Smooth muscle cell (in vitro differentiated cells): ENCODE measurements around the gene NUDT9. TPM values are rescaled to one million over a fixed set of nuclear protein-coding genes. Genes with fewer than 3 reads are reported as not detected.
"Not testable (repeated sequence)": the region's sequence is repeated elsewhere in the genome, so short reads cannot be mapped to it uniquely, and the experiment has no call there.

Source experiments
- DNase-seq: peaks from one replicate; lab custom pipeline; 2025; ENCODE audit not compliant: unreplicated experiment; lab: John Stamatoyannopoulos, UW
- H2AFZ ChIP-seq: fragments of 200-600 bp; sonication (generic); 2 replicates; pipeline ENCODE4 v1.6.0; 2016; ENCODE audit warnings: antibody characterized with exemption, low read depth, mild to moderate bottlenecking
- H3F3A ChIP-seq: fragments of 200-600 bp; sonication (generic); 2 replicates; pipeline ENCODE4 v1.6.0; 2017; ENCODE audit warnings: antibody characterized with exemption, low read depth
- H3K27ac ChIP-seq: fragments of 200-600 bp; sonication (generic); 2 replicates; pipeline ENCODE4 v1.5.1; 2016; ENCODE audit warnings: low read depth, mild to moderate bottlenecking
- H3K27me3 ChIP-seq: fragments of 200-600 bp; sonication (generic); 2 replicates; pipeline ENCODE4 v1.6.1; 2016; ENCODE audit warnings: low read depth, mild to moderate bottlenecking
- H3K36me3 ChIP-seq: fragments of 200-600 bp; sonication (generic); 2 replicates; pipeline ENCODE4 v1.5.1; 2016; ENCODE audit warnings: low read depth
- H3K4me1 ChIP-seq: fragments of 200-600 bp; sonication (generic); 2 replicates; pipeline ENCODE4 v1.5.1; 2016; ENCODE audit warnings: low read depth
- H3K4me2 ChIP-seq: fragments of 200-600 bp; sonication (generic); 2 replicates; pipeline ENCODE4 v1.6.0; 2016; ENCODE audit warnings: mild to moderate bottlenecking
- H3K4me3 ChIP-seq: fragments of 200-600 bp; sonication (generic); 2 replicates; pipeline ENCODE4 v1.5.1; 2016; ENCODE audit warnings: mild to moderate bottlenecking
- H3K79me2 ChIP-seq: fragments of 200-600 bp; sonication (generic); 2 replicates; pipeline ENCODE4 v1.6.0; 2016; ENCODE audit warnings: low read depth, mild to moderate bottlenecking
- H3K9ac ChIP-seq: fragments of 200-600 bp; sonication (generic); 2 replicates; pipeline ENCODE4 v1.6.0; 2016; ENCODE audit warnings: low read depth
- H3K9me3 ChIP-seq: fragments of 200-600 bp; sonication (generic); replicated peaks from 2 replicates; pipeline ENCODE4 v1.5.1; 2016; ENCODE audit warnings: low read depth
- H4K20me1 ChIP-seq: fragments of 200-600 bp; sonication (generic); 2 replicates; pipeline ENCODE4 v1.6.0; 2016; ENCODE audit warnings: low read depth
- CTCF ChIP-seq: fragments of 200-600 bp; sonication (generic); IDR thresholded peaks from 2 replicates; pipeline ENCODE4 v1.5.1; 2017; ENCODE audit warnings: borderline replicate concordance, mild to moderate bottlenecking, antibody characterized with exemption; ENCODE audit not compliant: insufficient read depth, poor library complexity, severe bottlenecking
- WGBS: methylation state at CpG from one replicate; pipeline ENCODE4 v1.1.7; 2016; ENCODE audit warnings: low lambda C conversion rate; 5-methylcytosine and 5-hydroxymethylcytosine counted together
- polyA plus RNA-seq: library from polyadenylated mRNA; unstranded; fragments of >200 nt; fragmentation: Nextera tagmentation; extraction: Ambion mirVana; gene quantifications from 2 replicates; pipeline ENCODE4 v1.2.1, GENCODE V29; 2016
- total RNA-seq: library from RNA; depleted of rRNA; stranded (reverse); fragments of >200 nt; gene quantifications from 2 replicates; pipeline ENCODE4 v1.2.3, GENCODE V29; 2014

Gene NUDT9
- total and polyA plus RNA-seq, 2 experiments from 2014 or later: 10.5 to 26.5 TPM

- Histone ChIP-seq H3K79me2 (no peaks in the 10 kb centered on the region), H2AFZ (no peak overlapping the region), H3K4me1 (no peaks in the 10 kb centered on the region), H3K9ac (no peak overlapping the region), H3K4me3 (no peak overlapping the region), H3K27me3 (no peaks in the 10 kb centered on the region), H4K20me1 (no peaks in the 10 kb centered on the region), H3F3A (peaks cover 3% of the 10 kb centered on the region), H3K9me3 (no peaks in the 10 kb centered on the region), H3K4me2 (no peak overlapping the region), H3K36me3 (no peaks in the 10 kb centered on the region), H3K27ac (no peak overlapping the region)
- no peak for DNase-seq
- 77% methylated on average over 3 of the region's 3 CpGs for WGBS
- no peak for TF ChIP-seq CTCF
These were observed 5.4 kb upstream of the NUDT9 start for GRCh38 chr4:87416965-87417364.

GRCh38 chr4:87418410-87418809, 4.0 kb upstream of the NUDT9 start:
- not testable (repeated sequence) for H3K9me3 ChIP-seq, H2AFZ ChIP-seq, H3K79me2 ChIP-seq, H3F3A ChIP-seq, H3K4me3 ChIP-seq, H3K9ac ChIP-seq, H3K4me1 ChIP-seq, H3K27ac ChIP-seq, H3K27me3 ChIP-seq, H3K36me3 ChIP-seq, H4K20me1 ChIP-seq, H3K4me2 ChIP-seq, DNase-seq
- WGBS: 100% methylated on average over 4 of the region's 4 CpGs

GRCh38 chr4:87419578-87420249, 2.7 kb upstream of the NUDT9 start:
- no peak overlapping the region for H2AFZ ChIP-seq
- H3K4me1 ChIP-seq: peaks cover 10% of the 10 kb centered on the region
- H3K79me2 ChIP-seq: peaks cover 19% of the 10 kb centered on the region
- H3K27me3 ChIP-seq: no peaks in the 10 kb centered on the region
- TF ChIP-seq CTCF: no peak
- H3K4me3 ChIP-seq: no peak overlapping the region
- H3K36me3 ChIP-seq: no peaks in the 10 kb centered on the region
- H3K27ac ChIP-seq: no peak overlapping the region
- H4K20me1 ChIP-seq: no peaks in the 10 kb centered on the region
- WGBS: 62% methylated on average over 5 of the region's 5 CpGs
- H3K4me2 ChIP-seq: no peak overlapping the region
- peaks cover 3% of the 10 kb centered on the region for H3F3A ChIP-seq
- no peaks in the 10 kb centered on the region for H3K9me3 ChIP-seq
- DNase-seq: no peak
- H3K9ac ChIP-seq: no peak overlapping the region

DNA sequence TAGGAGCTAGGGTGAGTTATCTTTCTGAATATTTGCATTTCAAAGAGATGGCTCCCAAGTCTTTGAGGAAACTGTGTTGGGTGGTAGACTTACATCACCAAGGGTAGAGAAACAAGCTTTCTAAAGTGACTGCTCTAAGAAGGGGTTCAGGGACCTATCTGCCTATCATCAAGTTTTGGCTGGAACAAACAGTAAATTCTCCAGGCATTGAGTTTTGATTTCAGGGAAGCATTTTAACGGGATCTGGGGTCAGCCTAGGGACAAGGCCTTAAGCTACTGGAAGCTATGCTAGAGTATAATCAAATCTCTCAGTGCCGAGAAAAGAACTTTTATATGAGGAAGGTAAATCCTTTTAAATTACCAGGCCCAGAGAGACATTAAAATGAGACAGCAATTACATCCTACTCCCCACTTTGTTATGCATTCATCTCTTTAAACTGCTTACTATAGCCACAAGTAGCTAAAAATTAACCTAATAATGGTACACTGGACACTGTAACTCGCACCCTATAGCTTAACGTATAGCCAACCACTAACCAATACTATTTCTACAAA, 2.0 kb upstream of the NUDT9 start:
- Histone ChIP-seq H3K9me3 (no peaks in the 10 kb centered on the region), H3K4me3 (no peak overlapping the region), H3K79me2 (peaks cover 25% of the 10 kb centered on the region), H3K9ac (no peak overlapping the region), H3K4me1 (peaks cover 10% of the 10 kb centered on the region), H3K27ac (no peak overlapping the region), H4K20me1 (no peaks in the 10 kb centered on the region), H3K36me3 (no peaks in the 10 kb centered on the region), H2AFZ (no peak overlapping the region), H3F3A (peaks cover 3% of the 10 kb centered on the region), H3K4me2 (no peak overlapping the region), H3K27me3 (no peaks in the 10 kb centered on the region)
- WGBS: 79% methylated on average over 4 of the region's 4 CpGs
- no peak for TF ChIP-seq CTCF
- DNase-seq: no peak
